Small intestine (tissue), 7 donors: Measurements from ENCODE around the gene TRIM71. TPM values are rescaled to one million over a fixed set of nuclear protein-coding genes. Genes with fewer than 3 reads are reported as not detected.

Source experiments
- DNase-seq, 2 donors: peaks; one replicate each; pipeline versions ENCODE4 v3.0.0 to v3.0.0-alpha.2; 2013
- FAIRE-seq: peaks from 2 replicates; lab custom pipeline; 2012; peaks lifted over from hg19 to GRCh38; lab: Jason Lieb, UNC
- H3K27ac ChIP-seq, 3 donors: one replicate each; pipeline ENCODE4 v1.5.1; 2013; ENCODE audit warnings: low read length in 2 of 3, mild to moderate bottlenecking in 2 of 3, control low read depth in 1 of 3, inconsistent platforms in 1 of 3, low read depth in 1 of 3, moderate library complexity in 1 of 3
- H3K27me3 ChIP-seq, 3 donors: one replicate each; pipeline ENCODE4 v1.6.1; 2013; ENCODE audit warnings: low read length in 3 of 3, inconsistent platforms in 1 of 3; ENCODE audit not compliant: control insufficient read depth in 3 of 3, insufficient read depth in 3 of 3
- H3K36me3 ChIP-seq, 3 donors: one replicate each; pipeline ENCODE4 v1.6.1; 2013; ENCODE audit warnings: low read length in 3 of 3, inconsistent platforms in 1 of 3, low read depth in 1 of 3, mild to moderate bottlenecking in 1 of 3, moderate library complexity in 1 of 3; ENCODE audit not compliant: control insufficient read depth in 3 of 3, insufficient read depth in 2 of 3
- H3K4me1 ChIP-seq, 3 donors: one replicate each; pipeline ENCODE4 v1.6.1; 2013; ENCODE audit warnings: low read length in 2 of 3, inconsistent platforms in 1 of 3, low read depth in 1 of 3, mild to moderate bottlenecking in 1 of 3, moderate library complexity in 1 of 3; ENCODE audit not compliant: control insufficient read depth in 3 of 3, insufficient read depth in 2 of 3
- H3K4me3 ChIP-seq, 3 donors: one replicate each; pipeline ENCODE4 v1.5.1; 2013; ENCODE audit warnings: low read length in 3 of 3, control low read depth in 1 of 3, inconsistent platforms in 1 of 3, low read depth in 1 of 3, mild to moderate bottlenecking in 1 of 3, moderate library complexity in 1 of 3
- H3K9me3 ChIP-seq, 2 donors: one replicate each; pipeline ENCODE4 v1.6.1; 2013; ENCODE audit warnings: low read depth in 1 of 2, low read length in 1 of 2; ENCODE audit not compliant: control insufficient read depth in 2 of 2, insufficient read depth in 1 of 2
- WGBS, 3 donors: extraction: QIAGEN DNeasy Blood & Tissue Kit; methylation state at CpG; one replicate each; pipeline ENCODE4 v1.1.7; 2013; 5-methylcytosine and 5-hydroxymethylcytosine counted together
- polyA plus RNA-seq, 4 donors: library from polyadenylated mRNA; stranded (reverse) in 3 of 4; unstranded in 1 of 4; fragments of 200-250 nt in 3 of 4; fragments of 120-200 nt in 1 of 4; gene quantifications; one replicate each; pipeline versions ENCODE4 v1.2.1 to v1.2.3, GENCODE V29; 2013
- donor health status: healthy with polysubstance abuse.
- donor health status: control.
- donor health status: control.
- donor health status: Bipolar disorder and iron deficiency.
- donor health status: healthy.

Gene TRIM71
- polyA plus RNA-seq, 4 donors, result 0.01 to 10.0 TPM; not detected in 2

GRCh38 chr3:32816439-32817256 is 1.1 kb upstream of the TRIM71 start:
- peaks cover 0 to 16% (median 5%) of the 10 kb centered on the region in 3 donors for H3K4me1 ChIP-seq
- peak in 1 of 2 donors; percentile 84 for DNase-seq
- H3K4me3 ChIP-seq, result peak overlapping the region in 2 of 3 donors; percentile 33 to 59
- no peaks in the 10 kb centered on the region for H3K9me3 ChIP-seq
- 1% methylated on average over 70 to 85 of the region's 85 CpGs for WGBS, 3 donors
- peak overlapping the region in 1 of 3 donors; percentile 79 for H3K27ac ChIP-seq
- no peaks in the 10 kb centered on the region for H3K36me3 ChIP-seq
- no peak for FAIRE-seq
- H3K27me3 ChIP-seq, result peaks cover 23 to 41% (median 23%) of the 10 kb centered on the region in 3 donors

GRCh38 chr3:32817257-32817557 is 590 bp upstream of the TRIM71 start:
- H3K4me1 ChIP-seq, result peaks cover 0 to 20% (median 5%) of the 10 kb centered on the region in 3 donors
- DNase-seq (peak in 1 of 2 donors; percentile 83), FAIRE-seq (no peak)
- WGBS, 3 donors, result 1 to 4% (median 1%) methylated on average over 25 to 49 of the region's 49 CpGs
- H3K4me3 ChIP-seq, result peak overlapping the region in 2 of 3 donors; percentile 33 to 59
- H3K36me3 ChIP-seq, result no peaks in the 10 kb centered on the region
- H3K27me3 ChIP-seq, result peaks cover 23 to 46% (median 28%) of the 10 kb centered on the region in 3 donors
- no peaks in the 10 kb centered on the region for H3K9me3 ChIP-seq
- peak overlapping the region in 1 of 3 donors; percentile 5 for H3K27ac ChIP-seq

GRCh38 chr3:32818229-32818969 is 602 bp downstream of the TRIM71 start:
- FAIRE-seq (no peak), DNase-seq (peak in 1 of 2 donors; percentile 77)
- Histone ChIP-seq H3K36me3 (no peaks in the 10 kb centered on the region), H3K27ac (no peak overlapping the region), H3K4me3 (peak overlapping the region in 2 of 3 donors; percentile 26 to 58), H3K27me3 (peaks cover 23 to 47% (median 29%) of the 10 kb centered on the region in 3 donors), H3K9me3 (no peaks in the 10 kb centered on the region), H3K4me1 (peaks cover 0 to 21% (median 5%) of the 10 kb centered on the region in 3 donors)
- WGBS, 3 donors, result 2 to 5% (median 3%) methylated on average over 56 to 111 of the region's 111 CpGs

- Histone ChIP-seq H3K4me3 (peak overlapping the region in 2 of 3 donors; percentile 26 to 35), H3K4me1 (peaks cover 0 to 21% (median 5%) of the 10 kb centered on the region in 3 donors), H3K9me3 (no peaks in the 10 kb centered on the region), H3K27me3 (peaks cover 23 to 47% (median 29%) of the 10 kb centered on the region in 3 donors), H3K36me3 (no peaks in the 10 kb centered on the region), H3K27ac (no peak overlapping the region)
- FAIRE-seq (no peak), DNase-seq (peak in 1 of 2 donors; percentile 67)
- WGBS, 3 donors, result 34 to 43% (median 36%) methylated on average over 25 of the region's 25 CpGs
Observed at GRCh38 chr3:32818970-32819511, 1.2 kb downstream of the TRIM71 start.

- WGBS, 3 donors, result 45 to 59% (median 52%) methylated on average over 40 to 41 of the region's 41 CpGs
- Histone ChIP-seq H3K4me3 (peak overlapping the region in 1 of 3 donors; percentile 35), H3K27ac (peak overlapping the region in 1 of 3 donors; percentile 30), H3K9me3 (no peaks in the 10 kb centered on the region), H3K4me1 (peaks cover 0 to 21% (median 5%) of the 10 kb centered on the region in 3 donors), H3K36me3 (no peaks in the 10 kb centered on the region), H3K27me3 (peaks cover 23 to 45% (median 29%) of the 10 kb centered on the region in 3 donors)
- no peak for FAIRE-seq
- peak in 1 of 2 donors; percentile 72 for DNase-seq
Observed at GRCh38 chr3:32819551-32820348, 2.0 kb downstream of the TRIM71 start.

GRCh38 chr3:32820430-32820829 is 2.6 kb downstream of the TRIM71 start:
- Histone ChIP-seq H3K36me3 (no peaks in the 10 kb centered on the region), H3K4me3 (peak overlapping the region in 1 of 3 donors; percentile 35), H3K9me3 (no peaks in the 10 kb centered on the region), H3K27ac (no peak overlapping the region), H3K27me3 (peaks cover 23 to 45% (median 29%) of the 10 kb centered on the region in 3 donors), H3K4me1 (peaks cover 0 to 16% (median 5%) of the 10 kb centered on the region in 3 donors)
- WGBS, 3 donors, result 78 to 89% (median 85%) methylated on average over 2 of the region's 2 CpGs
- no peak for DNase-seq
- no peak for FAIRE-seq

GRCh38 chr3:32820971-32821685 is 3.3 kb downstream of the TRIM71 start:
- FAIRE-seq (no peak), DNase-seq (peak in 1 of 2 donors; percentile 48)
- Histone ChIP-seq H3K36me3 (no peaks in the 10 kb centered on the region), H3K9me3 (no peaks in the 10 kb centered on the region), H3K4me1 (peaks cover 0 to 15% (median 5%) of the 10 kb centered on the region in 3 donors), H3K27me3 (peaks cover 23 to 41% (median 29%) of the 10 kb centered on the region in 3 donors), H3K27ac (peak overlapping the region in 1 of 3 donors; percentile 43), H3K4me3 (peak overlapping the region in 1 of 3 donors; percentile 26)
- 43 to 57% (median 53%) methylated on average over 12 of the region's 12 CpGs for WGBS, 3 donors
